ENCODE measurements around the gene BACH2. TPM values are rescaled to one million over a fixed set of nuclear protein-coding genes. Genes with fewer than 3 reads are reported as not detected.

Gene BACH2
- total RNA-seq, 2 donors from 2014 or later, result 0.52 to 1.2 TPM

GRCh38 chr6:90230548-90231215 is 66.0 kb downstream of the BACH2 start:
- Histone ChIP-seq H3K27me3 (no peaks in the 10 kb centered on the region), H3K36me3 (no peaks in the 10 kb centered on the region), H3K27ac (no peak overlapping the region), H3K4me1 (no peaks in the 10 kb centered on the region), H3K9me3 (no peaks in the 10 kb centered on the region), H3K9ac (ENCODE audit: low read depth in 2 of 2, low read length in 2 of 2) (no peak overlapping the region), H3K4me3 (no peak overlapping the region)
- no peak for DNase-seq
- TF ChIP-seq CTCF (IDR thresholded peaks at IDR 0.05), result no peak
- intact Hi-C loops (cut with DNase I), result no loop called here

- Histone ChIP-seq H3K36me3 (no peaks in the 10 kb centered on the region), H3K9ac (ENCODE audit: low read depth in 2 of 2, low read length in 2 of 2) (no peak overlapping the region), H3K4me3 (no peak overlapping the region), H3K4me1 (no peaks in the 10 kb centered on the region), H3K27ac (no peak overlapping the region), H3K27me3 (no peaks in the 10 kb centered on the region), H3K9me3 (no peaks in the 10 kb centered on the region)
- intact Hi-C loops (cut with DNase I), result no loop called here
- no peak for DNase-seq
- TF ChIP-seq CTCF (IDR thresholded peaks at IDR 0.05), result no peak
Measured at GRCh38 chr6:90229331-90230010, 67.2 kb downstream of the BACH2 start.

- intact Hi-C loops (cut with DNase I), result no loop called here
- no peak for DNase-seq
- Histone ChIP-seq H3K36me3 (no peaks in the 10 kb centered on the region), H3K4me3 (no peak overlapping the region), H3K27me3 (no peaks in the 10 kb centered on the region), H3K27ac (no peak overlapping the region), H3K4me1 (no peaks in the 10 kb centered on the region), H3K9me3 (no peaks in the 10 kb centered on the region), H3K9ac (ENCODE audit: low read depth in 2 of 2, low read length in 2 of 2) (no peak overlapping the region)
- TF ChIP-seq CTCF (IDR thresholded peaks at IDR 0.05), result no peak
Measured at GRCh38 chr6:90227673-90228072, 69.0 kb downstream of the BACH2 start.

- Histone ChIP-seq H3K36me3 (no peaks in the 10 kb centered on the region), H3K9ac (ENCODE audit: low read depth in 2 of 2, low read length in 2 of 2) (no peak overlapping the region), H3K27me3 (no peaks in the 10 kb centered on the region), H3K9me3 (no peaks in the 10 kb centered on the region), H3K4me3 (no peak overlapping the region), H3K27ac (no peak overlapping the region), H3K4me1 (no peaks in the 10 kb centered on the region)
- no peak for DNase-seq
- intact Hi-C loops (cut with DNase I), result no loop called here
- no peak for TF ChIP-seq CTCF (IDR thresholded peaks at IDR 0.05)
Measured at GRCh38 chr6:90227213-90227612, 69.4 kb downstream of the BACH2 start.

- DNase-seq, result no peak
- Histone ChIP-seq H3K27me3 (no peaks in the 10 kb centered on the region), H3K9ac (ENCODE audit: low read depth in 2 of 2, low read length in 2 of 2) (no peak overlapping the region), H3K36me3 (no peaks in the 10 kb centered on the region), H3K27ac (no peak overlapping the region), H3K4me1 (no peaks in the 10 kb centered on the region), H3K4me3 (no peak overlapping the region), H3K9me3 (no peaks in the 10 kb centered on the region)
- intact Hi-C loops (cut with DNase I), result no loop called here
- no peak for TF ChIP-seq CTCF (IDR thresholded peaks at IDR 0.05)
Measured at GRCh38 chr6:90226257-90226656, 70.4 kb downstream of the BACH2 start.
